ENCODE data around the gene INHBA.

The INHBA gene

DNA sequence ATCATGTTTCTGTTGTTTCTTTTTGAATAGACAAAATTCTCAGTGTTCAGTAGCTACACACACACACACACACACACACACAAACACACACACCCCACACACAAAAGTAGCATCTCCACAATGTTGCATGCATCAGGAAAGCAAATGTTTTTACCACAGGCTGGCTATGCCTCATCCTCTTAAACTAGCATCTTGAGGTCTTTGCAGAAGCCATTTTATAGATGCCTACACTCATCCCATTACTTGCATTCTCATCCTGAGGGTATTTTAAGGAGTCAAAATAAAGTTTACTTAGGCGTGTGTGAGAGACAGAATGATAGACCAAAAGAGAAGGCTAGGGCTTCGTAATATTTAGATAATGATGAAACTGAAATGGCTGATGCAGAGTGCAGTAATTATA lies 7.9 kb upstream of the INHBA start:
- DNase-seq: no peak

GRCh38 chr7:41709621-41710020 lies 6.7 kb upstream of the INHBA start:
- peak; percentile 88 for DNase-seq

DNA sequence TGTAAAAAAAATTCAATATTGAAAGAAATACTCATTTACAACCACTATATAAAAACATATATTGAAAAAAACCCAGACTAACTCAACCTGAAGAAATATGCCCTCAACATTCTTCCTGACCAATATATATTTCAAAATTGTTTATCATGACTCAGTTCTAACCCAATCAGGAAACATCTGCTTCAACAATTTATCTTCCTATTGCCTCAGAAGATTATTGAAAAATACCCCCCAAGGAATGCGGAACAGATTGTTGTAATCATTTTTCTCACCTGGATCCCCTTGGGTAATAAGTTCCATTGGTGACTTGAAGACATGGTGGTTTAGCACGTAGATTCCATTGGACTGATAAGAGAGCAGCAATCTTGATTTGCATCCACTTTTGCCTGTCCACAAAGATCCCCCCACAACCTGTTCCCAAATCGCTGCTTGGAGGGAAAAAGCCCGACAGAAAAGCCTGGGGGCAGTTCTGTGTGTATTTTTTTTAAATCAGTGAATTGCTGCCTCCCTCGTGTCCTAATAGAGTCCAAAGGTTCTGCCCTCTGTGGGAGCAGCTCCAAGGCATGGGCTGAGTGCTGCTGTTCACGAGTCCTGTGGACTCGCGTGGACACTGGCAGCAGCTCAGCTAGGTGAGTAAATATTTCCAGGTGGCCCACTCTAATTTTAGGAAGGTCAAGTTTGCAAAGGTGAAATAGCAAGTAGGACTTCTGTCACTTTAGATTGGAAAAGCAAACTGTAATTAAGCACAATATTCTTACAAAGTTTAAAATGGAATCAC lies 5.9 kb upstream of the INHBA start:
- DNase-seq: no peak

- DNase-seq: no peak
Observed at GRCh38 chr7:41706228-41706930, 3.5 kb upstream of the INHBA start.

DNA sequence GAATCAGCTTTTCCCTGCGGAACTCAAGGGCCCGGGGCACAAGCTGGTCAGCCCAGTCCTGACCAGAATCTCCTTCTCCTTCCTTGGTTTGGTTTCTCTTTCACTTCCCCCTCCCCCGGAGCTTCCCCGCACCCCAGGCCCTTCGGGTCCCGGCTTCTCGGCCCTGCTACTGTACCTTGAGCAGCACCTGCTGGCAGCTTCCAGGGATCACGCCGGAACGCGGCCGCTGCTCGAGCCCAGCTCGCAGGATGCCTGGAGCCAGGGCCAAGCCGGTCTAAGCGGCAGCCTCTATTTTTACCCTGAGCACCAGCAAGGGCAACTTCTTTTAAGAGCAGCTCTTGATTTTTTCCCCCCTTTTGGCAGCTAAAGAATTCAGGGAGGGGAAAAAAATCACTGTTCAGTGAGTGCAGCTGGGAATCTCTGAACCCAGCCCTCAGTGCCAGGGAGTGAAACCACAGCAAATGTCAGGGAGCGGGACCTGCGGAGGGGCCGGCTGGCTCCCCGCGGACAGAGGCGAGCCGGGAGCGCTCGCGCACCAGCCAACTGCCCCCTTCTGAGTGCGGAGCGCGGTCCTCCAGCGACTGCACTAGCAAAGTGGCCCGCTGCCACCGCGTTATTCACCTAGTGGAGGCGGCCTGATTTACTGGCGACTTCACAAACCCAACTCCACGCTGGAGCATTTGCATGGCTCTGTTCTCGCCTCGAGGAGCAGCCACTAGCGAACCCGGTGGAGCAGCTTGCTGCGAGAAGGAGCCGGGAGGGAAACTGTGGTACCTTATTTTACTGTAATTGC lies 2.4 kb upstream of the INHBA start:
- DNase-seq: peak; percentile 95

DNA sequence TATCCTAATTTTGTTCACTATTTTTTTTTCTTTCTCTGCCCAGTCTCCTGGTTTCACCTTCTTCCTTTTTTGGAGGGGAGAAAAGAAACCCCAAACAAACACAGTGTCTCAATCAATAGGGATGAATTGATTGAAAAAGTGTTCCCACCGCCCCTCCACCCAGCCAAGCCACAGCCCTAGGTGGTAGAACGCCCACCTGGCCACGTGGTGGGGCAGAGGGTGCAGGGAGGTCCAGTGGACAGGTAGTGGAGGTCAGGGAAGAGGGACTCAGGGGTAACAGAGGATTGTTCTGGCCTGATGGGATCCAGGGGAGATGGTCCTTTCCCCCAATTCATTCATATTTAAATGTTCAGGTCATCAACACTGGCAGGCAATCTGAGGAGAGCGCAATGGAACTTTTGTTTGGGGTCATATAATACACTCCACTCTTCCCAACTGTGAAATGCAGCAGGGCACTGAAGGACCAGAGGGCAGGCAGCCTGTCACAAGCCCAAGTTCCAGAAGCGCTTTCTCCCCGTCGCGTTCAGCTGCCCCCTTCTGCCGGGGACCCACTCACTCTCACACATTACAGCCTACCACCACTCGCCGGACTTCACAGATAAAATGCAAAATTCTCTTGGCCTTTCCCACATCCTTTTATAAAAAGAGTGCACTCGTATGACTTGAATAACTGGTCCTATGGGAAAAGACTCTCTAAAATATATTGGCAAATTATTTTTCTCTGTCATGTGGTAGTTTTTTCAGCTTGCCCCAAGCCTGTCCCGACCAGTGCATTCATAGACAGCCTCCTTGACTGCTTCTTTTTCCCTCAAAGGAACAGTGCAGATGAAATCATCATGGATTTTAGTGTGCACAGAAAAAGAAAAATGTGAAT lies 1.6 kb downstream of the INHBA start:
- DNase-seq: no peak

DNA sequence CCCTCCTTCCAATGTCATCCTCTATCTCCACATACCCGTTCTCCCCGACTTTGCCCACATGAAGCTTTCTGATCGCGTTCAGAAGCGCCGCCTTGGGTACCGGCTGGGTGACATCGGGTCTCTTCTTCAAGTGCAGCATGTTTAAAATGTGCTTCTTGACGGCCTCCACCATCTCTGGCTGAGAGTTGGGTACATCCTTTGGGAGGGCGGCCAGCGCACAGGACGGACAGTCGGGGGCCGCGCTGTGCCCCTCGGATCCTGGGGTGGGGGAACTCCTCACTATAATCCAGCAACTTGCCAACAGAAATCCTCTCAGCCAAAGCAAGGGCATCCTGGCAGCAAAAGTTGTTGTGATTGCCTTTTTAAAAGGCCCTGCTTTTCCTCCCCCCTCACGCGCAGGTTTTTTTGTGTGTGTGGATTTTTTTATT lies 2.8 kb downstream of the INHBA start:
- no peak for DNase-seq

DNA sequence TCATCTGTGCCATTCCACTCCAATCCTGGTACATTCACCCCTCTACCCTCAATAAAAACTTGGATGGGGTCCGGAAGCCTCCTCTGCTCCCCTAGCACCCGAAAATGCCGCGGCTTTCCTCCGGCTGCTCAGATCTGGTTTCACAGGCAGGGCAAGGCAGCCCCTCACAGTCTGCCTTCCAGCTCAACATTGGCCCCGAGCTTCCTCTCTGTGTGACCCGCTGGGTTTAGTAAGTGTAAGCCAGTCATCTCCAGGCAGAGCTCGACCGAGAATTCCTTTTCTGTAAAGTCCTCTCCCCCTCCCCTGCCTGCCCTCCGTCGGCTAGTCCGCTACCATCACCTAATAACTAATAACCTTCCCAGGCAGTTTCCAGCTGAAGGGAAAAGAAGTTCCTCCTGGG lies 3.4 kb downstream of the INHBA start:
- peak; percentile 38 for DNase-seq

DNA sequence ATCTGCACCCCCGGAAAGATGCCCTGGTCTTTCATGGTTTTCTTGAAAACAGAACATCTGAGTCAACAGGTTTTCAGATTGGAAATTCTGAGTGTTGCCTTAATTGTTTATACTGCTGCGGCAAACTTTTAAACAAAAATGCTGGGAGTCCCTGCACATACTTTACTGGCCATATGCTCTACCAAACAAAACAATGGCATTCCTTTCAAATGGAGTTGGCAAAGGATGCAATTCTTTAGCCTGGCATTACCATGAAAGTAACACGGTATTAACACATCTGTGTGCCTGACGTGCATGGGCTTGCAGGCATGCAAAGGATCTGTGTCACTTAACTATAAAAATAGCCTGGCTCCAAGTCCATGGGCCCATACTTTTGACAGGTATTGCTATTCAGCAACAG lies 4.2 kb downstream of the INHBA start:
- peak; percentile 76 for DNase-seq

- no peak for DNase-seq
Observed at GRCh38 chr7:41698114-41698513, 4.8 kb downstream of the INHBA start.

DNA sequence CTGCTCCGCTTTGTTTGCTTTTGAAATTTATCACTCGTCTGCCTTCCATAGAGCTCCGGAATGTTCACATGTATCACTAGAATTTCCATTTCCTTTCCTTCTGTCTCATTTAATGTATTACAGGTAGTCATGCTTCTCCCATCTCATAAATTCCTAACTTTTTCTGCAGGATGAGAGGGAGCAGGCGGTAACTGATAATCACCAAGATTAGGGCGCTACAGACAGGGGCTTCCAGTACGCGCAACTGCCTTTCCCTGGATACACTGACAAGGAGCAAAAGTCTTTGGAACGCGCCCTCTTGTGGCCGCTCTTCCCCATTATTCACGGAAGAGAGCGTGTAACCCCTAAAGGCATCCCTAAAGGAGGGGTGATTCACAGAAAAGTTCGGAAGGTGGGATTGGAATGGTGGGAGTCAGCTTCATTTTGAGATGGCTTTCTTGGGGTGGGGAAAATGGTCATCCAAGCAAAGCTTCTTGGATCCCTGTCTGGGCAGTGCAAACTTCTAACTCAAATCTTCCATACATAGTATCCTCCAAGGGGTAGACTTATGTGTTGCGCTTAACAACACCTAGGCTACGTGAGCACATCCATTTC lies 6.5 kb downstream of the INHBA start:
- peak; percentile 90 for DNase-seq

GRCh38 chr7:41695661-41696322 lies 7.1 kb downstream of the INHBA start:
- no peak for DNase-seq

GRCh38 chr7:41694495-41694894 lies 8.4 kb downstream of the INHBA start:
- DNase-seq: no peak

DNA sequence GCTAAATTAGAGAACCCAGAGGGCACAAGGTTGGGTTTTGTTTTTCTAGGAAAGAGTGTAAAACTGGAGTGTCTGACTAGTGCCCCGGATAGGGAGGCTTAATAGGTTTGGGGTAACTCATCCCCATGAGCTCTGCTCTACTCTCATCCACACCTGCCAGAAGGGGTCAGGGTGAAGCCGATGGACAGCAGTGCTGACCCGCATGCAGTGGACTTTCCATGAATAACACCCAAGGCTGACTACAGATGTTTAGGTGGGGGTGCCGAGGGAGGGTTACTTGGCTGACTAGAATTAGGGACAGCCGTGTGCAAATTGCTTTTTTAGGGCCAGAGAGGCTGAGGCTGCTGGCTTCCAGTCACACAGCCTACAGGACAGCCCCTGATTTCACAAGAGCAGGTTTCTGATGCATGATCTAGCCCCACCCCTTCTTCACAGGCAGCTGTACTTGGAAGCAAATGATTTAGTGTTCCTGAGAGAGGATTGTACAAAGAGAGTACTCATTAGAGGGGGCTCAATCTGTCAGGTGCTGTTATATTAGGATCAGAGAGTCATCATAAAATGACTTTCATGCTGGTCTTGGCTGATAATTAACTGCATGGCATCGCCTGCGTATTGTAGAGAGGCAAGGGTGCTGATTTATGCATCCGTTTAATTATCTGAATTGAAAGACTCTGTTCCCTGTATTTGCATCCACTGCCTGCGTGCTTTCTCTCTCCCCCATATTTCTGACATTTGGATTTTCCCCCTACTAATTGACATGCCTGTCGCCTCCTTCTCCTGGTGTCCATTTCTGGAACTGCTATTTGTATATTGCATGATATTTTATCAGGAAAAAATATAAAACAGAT lies 9.5 kb downstream of the INHBA start:
- DNase-seq: no peak

GRCh38 chr7:41692251-41692650 lies 10.6 kb downstream of the INHBA start:
- DNase-seq: no peak

DNA sequence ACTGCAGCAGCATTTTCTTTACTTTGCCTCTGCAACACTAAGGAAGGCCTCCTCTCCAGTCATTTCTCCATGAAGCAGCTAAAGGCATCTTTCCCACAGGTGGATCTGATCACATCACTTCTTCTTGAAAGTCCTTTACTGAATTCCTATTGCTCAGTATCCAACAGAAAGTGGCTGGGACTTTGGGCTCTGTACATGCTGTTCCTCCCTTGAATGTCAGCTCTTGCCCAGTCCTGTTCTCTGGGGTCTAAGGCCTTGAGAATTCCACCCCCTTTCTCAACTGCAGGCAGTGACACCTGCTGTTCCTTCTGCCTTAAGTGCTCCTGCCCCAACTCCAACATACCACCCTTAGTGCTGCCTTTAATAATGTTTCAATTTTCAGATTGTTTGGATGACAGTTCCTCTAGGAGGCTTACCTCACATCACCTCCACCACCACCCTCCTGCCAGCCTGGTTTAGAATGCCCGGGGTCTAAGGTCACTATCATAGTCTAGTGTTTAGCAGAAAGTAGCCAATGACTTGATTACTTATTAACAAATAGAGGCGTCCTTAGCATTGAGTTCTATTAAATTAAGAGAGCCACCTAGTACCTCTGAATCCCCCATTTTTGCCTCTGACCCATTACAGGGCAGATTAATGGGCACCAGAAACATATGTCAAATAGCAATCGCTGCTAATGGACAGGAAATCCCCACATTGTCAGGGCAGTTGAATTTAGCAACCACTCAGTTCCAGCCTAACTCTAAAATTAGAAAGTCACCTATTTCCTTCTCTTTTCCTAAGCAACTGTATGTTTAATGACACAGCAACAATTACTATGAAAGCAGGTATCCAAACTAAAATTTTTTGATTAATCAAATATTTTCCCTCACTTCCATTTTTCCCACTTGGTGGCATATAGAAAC lies 11.4 kb downstream of the INHBA start:
- no peak for DNase-seq

- DNase-seq: no peak
Observed at GRCh38 chr7:41689815-41690214, 13.1 kb downstream of the INHBA start.

GRCh38 chr7:41688906-41689305 lies 14.0 kb downstream of the INHBA start:
- DNase-seq: no peak

DNA sequence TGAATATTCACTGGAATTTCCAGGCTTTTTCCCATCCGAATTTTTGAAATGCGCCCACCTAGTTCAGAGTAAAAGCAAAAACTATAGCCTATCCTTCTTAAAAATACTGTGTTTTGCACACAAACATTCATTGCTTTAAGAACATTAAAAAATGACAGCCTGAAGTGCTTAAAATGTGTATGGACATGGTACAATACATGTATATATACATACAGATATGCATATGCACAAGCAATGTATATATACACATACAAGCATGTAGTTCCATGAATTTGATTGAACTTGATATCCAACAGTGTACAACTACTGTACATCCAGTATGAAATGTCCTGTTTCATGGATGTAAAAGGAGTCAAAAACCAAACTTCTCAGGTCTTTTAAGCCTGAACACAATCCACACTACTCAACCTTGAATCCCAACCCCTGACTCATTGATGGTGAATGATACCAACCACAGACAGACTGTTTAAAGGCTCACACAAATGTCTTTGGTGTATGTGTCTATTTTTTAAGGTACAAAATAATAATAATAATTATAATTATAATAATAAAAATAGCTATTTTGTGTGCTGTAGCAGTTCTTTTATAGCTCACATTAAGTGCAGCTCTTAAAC lies 14.8 kb downstream of the INHBA start:
- DNase-seq: peak; percentile 41

All from EL (cell line).